ENCODE measurements around the gene HNRNPC.

- no peak for TF ChIP-seq CTCF (conservative IDR thresholded peaks at IDR 0.05)
- TF ChIP-seq ZFX (IDR thresholded peaks at IDR 0.05) = no peak
Observed at GRCh38 chr14:21309238-21309636, 40.0 kb upstream of the HNRNPC start.
